K562 (cell line): ENCODE results near the gene RACK1. TPM values are rescaled to one million over a fixed set of nuclear protein-coding genes. Genes with fewer than 3 reads are reported as not detected.

ENCODE experiments used
- BRF1 ChIP-seq: IDR thresholded peaks from 3 replicates; pipeline ENCODE4 v1.6.1; 2011; ENCODE audit warnings: borderline replicate concordance, mild to moderate bottlenecking; ENCODE audit not compliant: insufficient read length; ENCODE audit errors: extremely low read depth
- C11orf30 ChIP-seq: fragments of 450-650 bp; IDR thresholded peaks from 2 replicates; pipeline ENCODE4 v1.6.1; 2016; ENCODE audit warnings: low read depth, mild to moderate bottlenecking
- DACH1 ChIP-seq: fragments of 450-650 bp; IDR thresholded peaks from 2 replicates; pipeline ENCODE4 v1.6.1; 2018; ENCODE audit not compliant: partially characterized antibody
- HIVEP1 ChIP-seq: fragments of 250-450 bp; sonication (Bioruptor Pico); IDR thresholded peaks from 2 replicates; pipeline ENCODE4 v1.4.0; 2020; ENCODE audit warnings: mild to moderate bottlenecking
- ILK ChIP-seq: fragments of 450-650 bp; IDR thresholded peaks from 2 replicates; pipeline ENCODE4 v1.6.1; 2016; ENCODE audit warnings: missing genetic modification characterization, low read depth, mild to moderate bottlenecking, missing compliant biosample characterization, moderate library complexity, borderline replicate concordance
- MYNN ChIP-seq, 2 experiments: sonication (generic); formaldehyde crosslinking in 1 of 2; IDR thresholded peaks; 2 replicates each; pipeline versions ENCODE4 v1.5.0 to v1.6.1; 2016 to 2020; ENCODE audit warnings: antibody characterized with exemption in 1 of 2, missing genetic modification reagents in 1 of 2
- NFYB ChIP-seq: IDR thresholded peaks from 2 replicates; pipeline ENCODE4 v1.6.1; 2011; ENCODE audit warnings: mild to moderate bottlenecking, moderate library complexity; ENCODE audit not compliant: insufficient read length; ENCODE audit errors: extremely low read depth
- NR2C2 ChIP-seq, 2 experiments: fragments of 200-800 bp in 1 of 2; sonication (Bioruptor generic) in 1 of 2; sonication (generic) in 1 of 2; formaldehyde crosslinking in 1 of 2; IDR thresholded peaks; 2 replicates each; pipeline versions ENCODE4 v1.6.1 to v1.8.0; 2016 to 2022; ENCODE audit warnings: mild to moderate bottlenecking in 1 of 2, missing compliant biosample characterization in 1 of 2, missing genetic modification characterization in 1 of 2, missing genetic modification reagents in 1 of 2
- PHB2 ChIP-seq: fragments of 450-650 bp; IDR thresholded peaks from 2 replicates; pipeline ENCODE4 v1.6.1; 2017; ENCODE audit warnings: low read depth
- SMAD3 ChIP-seq: fragments of 450-650 bp; formaldehyde crosslinking; conservative IDR thresholded peaks from 2 replicates; pipeline ENCODE4 v1.4.0; 2020; ENCODE audit warnings: mild to moderate bottlenecking
- SMAD4 ChIP-seq: fragments of 250-450 bp; sonication (Bioruptor Pico); conservative IDR thresholded peaks from 2 replicates; pipeline ENCODE4 v1.8.0; 2021; ENCODE audit warnings: inconsistent platforms, mild to moderate bottlenecking, moderate library complexity
- U2AF1 ChIP-seq: fragments of 200-400 bp; formaldehyde crosslinking; optimal IDR thresholded peaks from 2 replicates; pipeline ENCODE3; 2017; ENCODE audit warnings: mild to moderate bottlenecking, low read depth, low read length, moderate library complexity
- ZFP30 ChIP-seq: fragments of 250-450 bp; sonication (Bioruptor Pico); IDR thresholded peaks from 2 replicates; pipeline ENCODE4 v1.8.0; 2022; ENCODE audit warnings: moderate library complexity, mild to moderate bottlenecking, inconsistent platforms, borderline replicate concordance
- ZNF431 ChIP-seq: sonication (generic); formaldehyde crosslinking; IDR thresholded peaks from 2 replicates; pipeline ENCODE4 v1.8.0; 2022; ENCODE audit warnings: mild to moderate bottlenecking, missing genetic modification reagents
- ZNF444 ChIP-seq: fragments of 250-450 bp; sonication (Bioruptor Pico); IDR thresholded peaks from 2 replicates; pipeline ENCODE4 v1.4.0; 2020; ENCODE audit warnings: mild to moderate bottlenecking, moderate library complexity
- ZNF584 ChIP-seq: fragments of 200-800 bp; sonication (Bioruptor generic); IDR thresholded peaks from 2 replicates; pipeline ENCODE4 v1.6.1; 2016; ENCODE audit warnings: low read depth, mild to moderate bottlenecking, missing genetic modification characterization, missing compliant biosample characterization
- ZNF695 ChIP-seq: fragments of 450-650 bp; formaldehyde crosslinking; IDR thresholded peaks from 2 replicates; pipeline ENCODE4 v1.4.0; 2020; ENCODE audit warnings: mild to moderate bottlenecking, moderate library complexity
- ZNF699 ChIP-seq: fragments of 250-450 bp; sonication (Bioruptor Pico); IDR thresholded peaks from 2 replicates; pipeline ENCODE4 v1.8.0; 2021; ENCODE audit warnings: mild to moderate bottlenecking, moderate library complexity; ENCODE audit not compliant: insufficient replicate concordance
- ZSCAN32 ChIP-seq: fragments of 450-650 bp; formaldehyde crosslinking; IDR thresholded peaks from 2 replicates; pipeline ENCODE4 v1.4.0; 2020; ENCODE audit warnings: mild to moderate bottlenecking, moderate library complexity
- polyA plus RNA-seq, 8 experiments: library from polyadenylated mRNA; depleted of rRNA in 4 of 8; stranded (reverse) in 5 of 8; unstranded in 3 of 8; fragments of >200 nt; fragmentation: Nextera tagmentation in 2 of 8; fragmentation: Illumina TruSeq in 1 of 8; extraction: Ambion mirVana in 2 of 8; extraction: Trizol in 1 of 8; gene quantifications; 2 replicates each; pipeline versions ENCODE4 v1.2.1 to v1.2.3, GENCODE V29; 2011 to 2014; ENCODE audit warnings: inconsistent platforms in 1 of 8, missing spikeins in 1 of 8
- total RNA-seq, 7 experiments: library from RNA; depleted of rRNA in 6 of 7; stranded (reverse); fragments of >200 nt in 6 of 7; fragmentation: Illumina TruSeq in 2 of 7; extraction: Trizol in 2 of 7; gene quantifications; 2 replicates each; pipeline versions ENCODE4 v1.2.1 to v1.2.3, GENCODE V29; 2011 to 2021; ENCODE audit warnings: low replicate concordance in 1 of 7
- TF ChIP-seq, protein P1 (sequence below): sonication (generic); formaldehyde crosslinking; IDR thresholded peaks from 2 replicates; pipeline ENCODE4 v1.4.0; 2020; ENCODE audit warnings: mild to moderate bottlenecking, missing genetic modification reagents
- TF ChIP-seq, protein P2 (sequence below): fragments of 450-650 bp; formaldehyde crosslinking; IDR thresholded peaks from 2 replicates; pipeline ENCODE4 v1.4.0; 2020; ENCODE audit warnings: mild to moderate bottlenecking, moderate library complexity
- TF ChIP-seq, protein P3 (sequence below): fragments of 250-450 bp; sonication (Bioruptor Pico); IDR thresholded peaks from 2 replicates; pipeline ENCODE4 v1.5.0; 2021
- TF ChIP-seq, protein P4 (sequence below): fragments of 450-650 bp; IDR thresholded peaks from one replicate; pipeline ENCODE4 v1.6.1; 2018; ENCODE audit warnings: mild to moderate bottlenecking, moderate library complexity; ENCODE audit not compliant: partially characterized antibody

Gene RACK1
- total and polyA plus RNA-seq, 9 of the 15 experiments (the other 6 are each of a cell fraction or from before 2014, with no cell fraction given): 2,303 to 5,311 (median 3,833) TPM

DNA sequence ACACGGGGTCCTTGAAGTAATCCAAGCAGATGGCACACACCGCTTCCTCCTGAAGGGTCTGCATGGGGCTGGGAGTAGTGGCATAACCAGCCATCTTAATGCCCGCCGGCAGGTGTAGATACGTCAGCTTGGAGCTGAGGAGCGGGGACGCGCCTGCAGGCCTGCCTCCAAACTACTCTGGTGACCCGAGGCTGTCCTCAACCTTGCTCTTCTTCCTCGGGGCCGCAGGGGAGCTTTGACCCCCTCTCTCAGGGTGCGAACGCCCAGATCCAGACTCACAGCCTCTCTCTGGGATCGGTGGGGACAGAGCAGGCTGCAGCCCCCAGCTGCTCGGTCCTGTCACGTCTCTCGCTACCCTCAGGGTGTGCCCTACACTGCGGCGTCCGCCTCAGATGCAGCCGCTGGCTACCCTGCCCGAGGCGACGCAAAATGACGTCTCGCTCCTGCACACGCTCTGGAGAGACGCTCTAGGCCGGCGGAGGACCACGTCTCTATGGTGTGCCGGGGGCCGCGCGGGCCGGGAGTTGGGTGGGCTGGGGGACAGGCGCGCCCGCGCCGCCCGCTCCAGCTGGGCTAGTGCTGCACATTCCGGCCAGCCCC is 17.1 kb upstream of the RACK1 start, which contains the start of gene TRIM52 (continued):
- no peak for TF ChIP-seq U2AF1
- TF ChIP-seq ZSCAN32 (CRISPR knock-in tag): no peak
- TF ChIP-seq NR2C2 (CRISPR knock-in tag; IDR thresholded peaks at IDR 0.05): peak; percentile 53; the same call in 1 of the 2 replicates
- TF ChIP-seq NR2C2 (tag; IDR thresholded peaks at IDR 0.05): peak; percentile 48; the same call in 1 of the 2 replicates
- TF ChIP-seq DACH1: no peak
- no peak for TF ChIP-seq ILK (tag)
- no peak for TF ChIP-seq ZNF695
- TF ChIP-seq SMAD4 (CRISPR knock-in tag): no peak
- peak; percentile 62; the same call in 1 of the 2 replicates for TF ChIP-seq MYNN (IDR thresholded peaks at IDR 0.05)
- no peak for TF ChIP-seq MYNN (CRISPR knock-in tag; IDR thresholded peaks at IDR 0.05)
- TF ChIP-seq, protein P1, sequence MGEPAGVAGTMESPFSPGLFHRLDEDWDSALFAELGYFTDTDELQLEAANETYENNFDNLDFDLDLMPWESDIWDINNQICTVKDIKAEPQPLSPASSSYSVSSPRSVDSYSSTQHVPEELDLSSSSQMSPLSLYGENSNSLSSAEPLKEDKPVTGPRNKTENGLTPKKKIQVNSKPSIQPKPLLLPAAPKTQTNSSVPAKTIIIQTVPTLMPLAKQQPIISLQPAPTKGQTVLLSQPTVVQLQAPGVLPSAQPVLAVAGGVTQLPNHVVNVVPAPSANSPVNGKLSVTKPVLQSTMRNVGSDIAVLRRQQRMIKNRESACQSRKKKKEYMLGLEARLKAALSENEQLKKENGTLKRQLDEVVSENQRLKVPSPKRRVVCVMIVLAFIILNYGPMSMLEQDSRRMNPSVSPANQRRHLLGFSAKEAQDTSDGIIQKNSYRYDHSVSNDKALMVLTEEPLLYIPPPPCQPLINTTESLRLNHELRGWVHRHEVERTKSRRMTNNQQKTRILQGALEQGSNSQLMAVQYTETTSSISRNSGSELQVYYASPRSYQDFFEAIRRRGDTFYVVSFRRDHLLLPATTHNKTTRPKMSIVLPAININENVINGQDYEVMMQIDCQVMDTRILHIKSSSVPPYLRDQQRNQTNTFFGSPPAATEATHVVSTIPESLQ (CRISPR knock-in tag): 0 out of 2 replicates have a peak, but pooled peaks have one; percentile 22
- no peak for TF ChIP-seq ZNF584
- no peak for TF ChIP-seq ZNF699 (CRISPR knock-in tag)
- peak; percentile 96 for TF ChIP-seq C11orf30
- no peak for TF ChIP-seq PHB2
- TF ChIP-seq HIVEP1 (CRISPR knock-in tag): no peak
- TF ChIP-seq SMAD3 (CRISPR knock-in tag): no peak
- TF ChIP-seq, protein P2, sequence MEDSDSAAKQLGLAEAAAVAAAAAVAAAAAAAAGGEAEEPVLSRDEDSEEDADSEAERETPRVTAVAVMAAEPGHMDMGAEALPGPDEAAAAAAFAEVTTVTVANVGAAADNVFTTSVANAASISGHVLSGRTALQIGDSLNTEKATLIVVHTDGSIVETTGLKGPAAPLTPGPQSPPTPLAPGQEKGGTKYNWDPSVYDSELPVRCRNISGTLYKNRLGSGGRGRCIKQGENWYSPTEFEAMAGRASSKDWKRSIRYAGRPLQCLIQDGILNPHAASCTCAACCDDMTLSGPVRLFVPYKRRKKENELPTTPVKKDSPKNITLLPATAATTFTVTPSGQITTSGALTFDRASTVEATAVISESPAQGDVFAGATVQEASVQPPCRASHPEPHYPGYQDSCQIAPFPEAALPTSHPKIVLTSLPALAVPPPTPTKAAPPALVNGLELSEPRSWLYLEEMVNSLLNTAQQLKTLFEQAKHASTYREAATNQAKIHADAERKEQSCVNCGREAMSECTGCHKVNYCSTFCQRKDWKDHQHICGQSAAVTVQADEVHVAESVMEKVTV (CRISPR knock-in tag): no peak
- TF ChIP-seq, protein P3, sequence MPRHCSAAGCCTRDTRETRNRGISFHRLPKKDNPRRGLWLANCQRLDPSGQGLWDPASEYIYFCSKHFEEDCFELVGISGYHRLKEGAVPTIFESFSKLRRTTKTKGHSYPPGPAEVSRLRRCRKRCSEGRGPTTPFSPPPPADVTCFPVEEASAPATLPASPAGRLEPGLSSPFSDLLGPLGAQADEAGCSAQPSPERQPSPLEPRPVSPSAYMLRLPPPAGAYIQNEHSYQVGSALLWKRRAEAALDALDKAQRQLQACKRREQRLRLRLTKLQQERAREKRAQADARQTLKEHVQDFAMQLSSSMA (CRISPR knock-in tag): no peak
- TF ChIP-seq, protein P4, sequence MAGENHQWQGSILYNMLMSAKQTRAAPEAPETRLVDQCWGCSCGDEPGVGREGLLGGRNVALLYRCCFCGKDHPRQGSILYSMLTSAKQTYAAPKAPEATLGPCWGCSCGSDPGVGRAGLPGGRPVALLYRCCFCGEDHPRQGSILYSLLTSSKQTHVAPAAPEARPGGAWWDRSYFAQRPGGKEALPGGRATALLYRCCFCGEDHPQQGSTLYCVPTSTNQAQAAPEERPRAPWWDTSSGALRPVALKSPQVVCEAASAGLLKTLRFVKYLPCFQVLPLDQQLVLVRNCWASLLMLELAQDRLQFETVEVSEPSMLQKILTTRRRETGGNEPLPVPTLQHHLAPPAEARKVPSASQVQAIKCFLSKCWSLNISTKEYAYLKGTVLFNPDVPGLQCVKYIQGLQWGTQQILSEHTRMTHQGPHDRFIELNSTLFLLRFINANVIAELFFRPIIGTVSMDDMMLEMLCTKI: no peak
- TF ChIP-seq ZNF444 (CRISPR knock-in tag): no peak
- TF ChIP-seq BRF1: no peak
- no peak for TF ChIP-seq ZFP30 (CRISPR knock-in tag)
- TF ChIP-seq NFYB: no peak
- no peak for TF ChIP-seq ZNF431 (CRISPR knock-in tag)
